Activated naive CD4-positive, alpha-beta T cell treated with anti-CD3 and anti-CD28 coated beads, Interleukin-2, amount 50 U/mL, for 72 hours (primary cell): ENCODE measurements around the gene DEFB128. TPM values are rescaled to one million over a fixed set of nuclear protein-coding genes. Genes with fewer than 3 reads are reported as not detected.

ENCODE experiments used
- ATAC-seq, 2 donors: fragments of 150-1000 bp; cut with Tn5 transposase; 2 replicates each; pipeline ENCODE4 v1.10.0; 2021; ENCODE audit warnings: mild to moderate bottlenecking in 2 of 2, moderate library complexity in 2 of 2
- DNase-seq, 2 donors: peaks; one replicate each; pipeline ENCODE4 v3.0.0; 2021 to 2022; ENCODE audit warnings: low spot score in 2 of 2
- H3K27ac Mint-ChIP-seq, 2 donors: one replicate each; pipeline ENCODE4 v1.8.0; 2022; ENCODE audit warnings: mild to moderate bottlenecking in 2 of 2, mixed read lengths in 2 of 2
- H3K36me3 Mint-ChIP-seq, 2 donors: one replicate each; pipeline ENCODE4 v1.8.0; 2022; ENCODE audit warnings: mixed read lengths in 2 of 2
- H3K9me3 Mint-ChIP-seq, 2 donors: one replicate each; pipeline ENCODE4 v1.8.0; 2022; ENCODE audit warnings: mixed read lengths in 2 of 2
- total RNA-seq, 2 donors: library from RNA; stranded (reverse); gene quantifications; one replicate each; pipeline ENCODE4 v1.2.3, GENCODE V29; 2022

Gene DEFB128
- total RNA-seq, 2 donors from 2014 or later: not detected

DNA sequence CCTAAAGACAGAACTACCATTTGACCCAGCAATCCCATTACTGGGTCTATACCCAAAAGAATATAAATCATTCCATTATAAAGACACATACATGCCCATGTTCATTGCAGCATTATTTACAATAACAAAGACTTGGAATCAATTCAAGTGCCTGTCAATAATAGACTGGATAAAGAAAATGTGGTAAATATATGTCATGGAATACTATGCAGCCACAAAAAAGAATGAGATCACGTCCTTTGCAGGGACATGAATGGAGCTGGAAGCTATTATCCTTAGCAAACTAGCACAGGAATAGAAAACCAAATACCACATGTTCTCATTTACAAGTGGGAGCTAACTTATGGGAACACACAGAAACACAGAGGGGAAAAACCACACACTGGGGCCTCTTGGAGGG, 8.7 kb upstream of the DEFB128 start:
- no peak for ATAC-seq
- H3K27ac Mint-ChIP-seq: no peak overlapping the region
- no peaks in the 10 kb centered on the region for H3K9me3 Mint-ChIP-seq
- H3K36me3 Mint-ChIP-seq: no peaks in the 10 kb centered on the region
- no peak for DNase-seq

DNA sequence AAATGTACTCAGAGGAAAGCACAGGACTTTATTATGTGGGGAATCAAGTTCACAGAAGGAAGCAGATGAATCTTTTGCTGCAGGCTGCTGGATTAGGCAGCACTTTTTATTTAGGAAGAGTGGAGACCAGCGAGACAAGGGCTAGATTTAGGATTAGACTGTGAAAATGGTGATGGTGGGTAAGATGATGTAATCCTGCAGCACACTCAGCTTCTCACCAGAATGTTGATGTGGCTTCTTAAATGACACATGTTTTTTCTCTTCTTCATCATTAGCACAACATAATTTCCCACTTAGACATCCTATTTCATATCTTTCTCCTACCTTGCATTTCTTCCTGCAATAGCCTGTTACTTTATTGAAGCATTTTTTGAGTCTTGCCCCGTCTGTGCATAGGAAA, 1.8 kb downstream of the DEFB128 start:
- H3K27ac Mint-ChIP-seq: no peak overlapping the region
- H3K36me3 Mint-ChIP-seq: peaks cover 16 to 21% of the 10 kb centered on the region in 2 donors
- H3K9me3 Mint-ChIP-seq: peaks cover 11% of the 10 kb centered on the region in 2 donors
- DNase-seq (no peak), ATAC-seq (no peak)

DNA sequence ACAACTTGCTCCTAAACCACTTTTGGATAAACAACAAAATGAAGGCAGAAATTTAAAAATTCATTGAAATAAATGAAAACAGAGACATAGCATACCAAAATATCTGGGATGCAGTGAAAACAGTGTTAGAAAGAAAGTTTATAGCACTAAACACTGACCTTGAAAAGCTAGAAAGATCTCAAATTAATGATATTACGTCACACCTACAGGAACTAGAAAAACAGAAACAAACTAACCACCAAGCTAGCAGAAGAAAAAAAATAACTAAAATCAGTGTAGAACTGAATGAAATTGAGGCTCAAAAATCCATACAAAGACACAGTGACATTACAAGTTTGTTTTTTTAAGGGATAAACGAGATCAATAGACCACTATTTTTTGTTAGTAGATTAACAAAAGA, 5.2 kb downstream of the DEFB128 start:
- ATAC-seq (no peak), DNase-seq (no peak)
- H3K27ac Mint-ChIP-seq: no peak overlapping the region
- H3K9me3 Mint-ChIP-seq: peaks cover 11% of the 10 kb centered on the region in 2 donors
- peaks cover 16 to 21% of the 10 kb centered on the region in 2 donors for H3K36me3 Mint-ChIP-seq

DNA sequence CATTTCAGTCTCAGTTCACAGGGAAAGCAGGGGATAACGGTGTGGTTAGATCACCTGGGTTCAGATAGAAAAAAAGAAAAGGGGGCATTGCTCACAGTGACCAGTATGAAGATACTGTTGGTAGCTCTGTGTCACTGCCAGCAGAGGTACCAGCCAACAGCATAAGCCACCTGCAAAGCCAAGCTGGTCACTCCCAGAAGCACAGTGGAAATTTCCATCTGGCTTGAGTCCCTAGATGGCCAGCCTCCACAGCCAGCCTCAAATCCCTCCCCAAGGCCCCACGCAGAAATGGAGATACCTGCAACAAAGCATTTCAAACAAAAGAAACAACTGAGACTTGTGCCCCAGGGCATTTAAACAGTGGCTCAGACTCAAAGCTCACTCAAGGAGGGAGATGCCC, 20.6 kb downstream of the DEFB128 start:
- ATAC-seq (no peak), DNase-seq (no peak)
- Mint-ChIP-seq H3K27ac (no peak overlapping the region), H3K9me3 (no peaks in the 10 kb centered on the region), H3K36me3 (no peaks in the 10 kb centered on the region)

DNA sequence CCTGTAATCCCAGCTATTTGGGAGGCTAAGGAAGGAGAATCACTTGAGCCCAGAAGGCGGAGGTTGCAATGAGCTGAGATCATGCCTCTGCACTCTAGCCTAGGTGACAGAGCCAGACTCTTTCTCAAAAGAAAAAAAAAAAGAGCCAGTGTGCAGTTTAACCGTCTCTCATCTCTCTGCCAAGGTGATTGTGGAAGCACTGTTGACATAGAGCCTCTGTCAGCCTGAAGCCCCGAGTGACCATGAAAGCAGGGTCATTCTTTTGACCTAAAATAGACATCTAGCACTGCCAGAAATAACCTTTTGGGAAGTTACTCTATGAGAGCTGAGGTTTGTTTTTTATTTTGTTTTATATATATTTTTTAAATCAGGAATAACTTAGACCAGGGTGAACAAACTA, 24.9 kb downstream of the DEFB128 start:
- Mint-ChIP-seq H3K9me3 (no peaks in the 10 kb centered on the region), H3K36me3 (no peaks in the 10 kb centered on the region), H3K27ac (no peak overlapping the region)
- no peak for DNase-seq
- ATAC-seq: no peak

DNA sequence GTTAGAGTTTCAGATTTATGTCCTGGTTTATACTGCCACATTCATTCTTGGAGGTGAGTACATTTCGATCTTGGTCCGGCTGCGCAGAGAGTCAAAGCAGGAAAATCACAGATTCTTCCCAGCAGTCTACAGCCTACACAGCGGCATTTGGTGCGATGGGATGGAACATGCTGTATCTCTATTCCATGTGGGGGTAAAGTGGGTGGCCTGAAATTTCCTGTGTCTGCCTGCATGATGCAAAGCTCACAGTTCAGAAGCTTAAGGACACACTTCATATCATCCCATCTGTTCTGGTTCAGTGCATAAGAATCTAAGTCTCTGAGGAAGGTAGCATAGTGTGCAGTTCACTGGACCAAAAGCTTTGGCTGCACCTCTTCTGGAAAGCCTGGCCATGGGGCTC, 32.4 kb downstream of the DEFB128 start, which contains the start of gene DEFB127:
TSS of gene DEFB127 (plus strand) at position 301 of the 400 bp plus-strand sequence. CDS start at position 392, 91 bp downstream.
- ATAC-seq: no peak
- DNase-seq: no peak
- no peaks in the 10 kb centered on the region for H3K9me3 Mint-ChIP-seq
- no peak within 1 kb of the TSS for H3K27ac Mint-ChIP-seq
- H3K36me3 Mint-ChIP-seq: no peaks in the 10 kb centered on the region

DNA sequence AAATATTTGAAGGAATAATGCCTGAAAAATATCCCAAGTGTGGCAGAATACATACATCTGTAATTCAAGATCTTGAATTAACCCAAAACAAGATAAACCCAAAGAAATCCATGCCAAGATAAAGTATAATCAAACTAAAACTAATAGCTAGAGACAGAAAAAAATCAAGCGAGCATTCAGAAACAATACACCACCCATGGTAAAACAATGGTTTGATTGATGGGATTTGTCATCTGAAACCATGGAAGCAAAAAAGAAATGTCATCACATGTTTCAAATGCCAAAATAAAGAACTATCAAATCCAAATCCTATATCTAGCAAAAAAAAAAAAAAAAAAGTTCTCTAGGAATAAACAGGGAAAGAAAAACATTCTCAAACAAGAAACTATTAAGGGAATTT, 37.4 kb downstream of the DEFB128 start:
- no peaks in the 10 kb centered on the region for H3K9me3 Mint-ChIP-seq
- no peaks in the 10 kb centered on the region for H3K36me3 Mint-ChIP-seq
- ATAC-seq: no peak
- H3K27ac Mint-ChIP-seq: no peak overlapping the region
- no peak for DNase-seq

DNA sequence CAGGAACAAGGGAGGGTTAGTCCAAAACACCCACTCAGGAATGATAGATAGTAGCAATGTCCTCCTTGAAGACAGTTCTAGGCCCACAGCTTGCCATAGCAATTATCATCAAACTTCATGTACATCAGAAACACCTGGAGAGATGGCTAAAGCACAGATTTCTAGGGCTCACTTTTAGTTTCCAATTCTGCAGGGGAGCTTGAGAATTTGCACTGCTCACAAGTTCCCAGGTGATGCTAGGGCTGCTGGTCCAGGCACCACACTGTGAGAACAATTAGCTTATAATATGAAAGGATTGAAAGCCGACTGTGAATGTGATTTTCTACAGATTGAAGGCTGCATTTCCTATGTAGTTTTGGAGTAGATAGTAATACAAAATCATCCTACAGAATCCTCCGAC, 43.6 kb downstream of the DEFB128 start:
- no peaks in the 10 kb centered on the region for H3K9me3 Mint-ChIP-seq
- DNase-seq: no peak
- no peak overlapping the region for H3K27ac Mint-ChIP-seq
- no peak for ATAC-seq
- H3K36me3 Mint-ChIP-seq: no peaks in the 10 kb centered on the region

DNA sequence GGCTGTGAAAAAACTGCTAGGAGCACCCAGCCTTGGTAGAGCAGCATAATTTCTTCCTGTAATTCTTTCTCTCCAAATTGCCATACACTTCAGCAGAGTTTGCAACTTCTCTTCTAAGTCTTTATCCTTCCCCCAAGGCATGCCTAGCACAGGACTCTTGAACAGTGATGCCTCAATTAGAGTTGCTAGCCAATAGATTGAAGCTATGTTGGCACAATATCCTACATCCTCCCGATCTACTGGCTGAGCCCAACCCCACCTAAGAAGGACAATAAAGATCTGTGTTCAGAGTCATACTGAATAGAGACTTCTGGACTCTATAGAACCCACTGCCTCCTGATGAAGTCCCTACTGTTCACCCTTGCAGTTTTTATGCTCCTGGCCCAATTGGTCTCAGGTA, 47.2 kb downstream of the DEFB128 start, which contains the start of gene DEFB126:
TSS of gene DEFB126 (plus strand) at position 301 of the 400 bp plus-strand sequence. CDS start at position 340, 39 bp downstream.
- Mint-ChIP-seq H3K9me3 (no peaks in the 10 kb centered on the region), H3K27ac (no peak within 1 kb of the TSS), H3K36me3 (no peaks in the 10 kb centered on the region)
- DNase-seq: no peak
- ATAC-seq: no peak

Other genes with a start within 250 kb of the DEFB128 start
- not detected for gene DEFB125, start 102.0 kb downstream of the DEFB128 start, total RNA-seq
- gene DEFB126, start 47.1 kb downstream of the DEFB128 start, total RNA-seq: not detected
- gene DEFB127, start 32.3 kb downstream of the DEFB128 start, total RNA-seq: not detected
- not detected for gene DEFB129, start 37.5 kb upstream of the DEFB128 start, total RNA-seq
- gene DEFB132, start 68.0 kb upstream of the DEFB128 start, total RNA-seq: not detected
- 10 to 100 TPM; 10.1 to 10.3 TPM for gene C20orf96, start 101.0 kb upstream of the DEFB128 start, total RNA-seq
- gene ZCCHC3, start 107.9 kb upstream of the DEFB128 start, total RNA-seq: 10 to 100 TPM; 15.4 to 17.0 TPM
- 10 to 100 TPM in 1 of 2 donors, 1 to 10 TPM in 1; 4.9 to 11.8 TPM for gene SOX12, start 135.8 kb upstream of the DEFB128 start, total RNA-seq
- gene NRSN2, start 157.4 kb upstream of the DEFB128 start, total RNA-seq: 1 to 10 TPM; 4.2 to 8.5 TPM
- gene TRIB3, start 191.0 kb upstream of the DEFB128 start, total RNA-seq: 10 to 100 TPM; 31.3 to 39.4 TPM
- gene RBCK1, start 218.6 kb upstream of the DEFB128 start, total RNA-seq: 100 to 1,000 TPM; 113 to 150 TPM